Mesenchymal stem cell (in vitro differentiated cells and primary cell): ENCODE results near the gene ZDHHC12.
A peak's percentile ranks its signal among the peaks of the same experiment; 100 is the strongest.

Experiments
- DNase-seq: peaks from one replicate; pipeline ENCODE4 v3.0.0-alpha.2; 2013
- H2AFZ ChIP-seq: one replicate; pipeline ENCODE4 v1.6.1; 2013; ENCODE audit warnings: low read depth, mild to moderate bottlenecking, control low read depth, inconsistent platforms, low read length, moderate library complexity
- H2AK5ac ChIP-seq: 2 replicates; pipeline ENCODE4 v1.6.1; 2013; ENCODE audit warnings: low read length, moderate library complexity, mild to moderate bottlenecking, inconsistent platforms; ENCODE audit not compliant: severe bottlenecking
- H2BK120ac ChIP-seq: one replicate; pipeline ENCODE4 v1.6.1; 2013; ENCODE audit warnings: low read depth, mild to moderate bottlenecking, inconsistent platforms, low read length, moderate library complexity
- H2BK12ac ChIP-seq, 2 experiments: one replicate each; pipeline ENCODE4 v1.6.1; 2013; ENCODE audit warnings: inconsistent platforms in 2 of 2, low read length in 2 of 2, mild to moderate bottlenecking in 2 of 2, moderate library complexity in 2 of 2, control low read depth in 1 of 2
- H2BK15ac ChIP-seq: one replicate; pipeline ENCODE4 v1.6.1; 2013; ENCODE audit warnings: mild to moderate bottlenecking, low read depth, inconsistent platforms; ENCODE audit not compliant: poor library complexity, severe bottlenecking
- H2BK5ac ChIP-seq: 2 replicates; pipeline ENCODE4 v1.6.1; 2013; ENCODE audit warnings: low read depth, mild to moderate bottlenecking, low read length, control low read depth, inconsistent platforms; ENCODE audit not compliant: poor library complexity, severe bottlenecking
- H3K14ac ChIP-seq, 2 experiments: one replicate each; pipeline ENCODE4 v1.6.1; 2013; ENCODE audit warnings: inconsistent platforms in 2 of 2, low read length in 2 of 2, control low read depth in 1 of 2, mild to moderate bottlenecking in 1 of 2, moderate library complexity in 1 of 2
- H3K18ac ChIP-seq, 2 experiments: one replicate each; pipeline ENCODE4 v1.6.1; 2013; ENCODE audit warnings: inconsistent platforms in 2 of 2, low read length in 2 of 2, control low read depth in 1 of 2, low read depth in 1 of 2, mild to moderate bottlenecking in 1 of 2
- H3K23ac ChIP-seq, 2 experiments: one replicate each; pipeline ENCODE4 v1.6.1; 2013; ENCODE audit warnings: inconsistent platforms in 2 of 2, low read length in 2 of 2, mild to moderate bottlenecking in 2 of 2, moderate library complexity in 2 of 2, control low read depth in 1 of 2
- H3K27ac ChIP-seq: 2 replicates; pipeline ENCODE4 v1.5.1; 2013; ENCODE audit warnings: mild to moderate bottlenecking, moderate library complexity, low read length, control low read depth, inconsistent platforms; ENCODE audit not compliant: poor library complexity, severe bottlenecking
- H3K27me3 ChIP-seq, 2 experiments: 2 replicates each; pipeline versions ENCODE4 v1.6.1 to v1.7.0; 2013; ENCODE audit warnings: low read length in 2 of 2, mild to moderate bottlenecking in 2 of 2, moderate library complexity in 2 of 2, control low read depth in 1 of 2, inconsistent platforms in 1 of 2; ENCODE audit not compliant: control insufficient read depth in 1 of 2, insufficient read depth in 1 of 2
- H3K36me3 ChIP-seq, 2 experiments: 2 replicates each; pipeline versions ENCODE4 v1.6.1 to v1.7.0; 2013; ENCODE audit warnings: low read length in 2 of 2, control low read depth in 1 of 2, inconsistent platforms in 1 of 2, low read depth in 1 of 2, mild to moderate bottlenecking in 1 of 2; ENCODE audit not compliant: insufficient read depth in 2 of 2, control insufficient read depth in 1 of 2
- H3K4ac ChIP-seq, 2 experiments: one replicate each; pipeline ENCODE4 v1.6.1; 2013; ENCODE audit warnings: inconsistent platforms in 2 of 2, low read length in 2 of 2, mild to moderate bottlenecking in 2 of 2, moderate library complexity in 2 of 2, control low read depth in 1 of 2, low read depth in 1 of 2
- H3K4me1 ChIP-seq: 2 replicates; pipeline ENCODE4 v1.6.1; 2013; ENCODE audit warnings: low read depth, low read length, control low read depth; ENCODE audit not compliant: control insufficient read depth, insufficient read depth
- H3K4me2 ChIP-seq: 2 replicates; pipeline ENCODE4 v1.6.1; 2013; ENCODE audit warnings: low read length, mild to moderate bottlenecking, inconsistent platforms; ENCODE audit not compliant: poor library complexity, severe bottlenecking
- H3K4me3 ChIP-seq, 2 experiments: 2 replicates each; pipeline versions ENCODE4 v1.5.1 to v1.7.0; 2013; ENCODE audit warnings: low read length in 2 of 2, mild to moderate bottlenecking in 2 of 2, control low read depth in 1 of 2, low read depth in 1 of 2; ENCODE audit not compliant: insufficient read depth in 1 of 2
- H3K79me1 ChIP-seq: replicated peaks from 2 replicates; pipeline ENCODE4 v1.6.1; 2013; ENCODE audit warnings: mild to moderate bottlenecking, control low read depth, low read length, inconsistent platforms; ENCODE audit not compliant: poor library complexity, severe bottlenecking
- H3K9ac ChIP-seq: 2 replicates; pipeline ENCODE4 v1.7.0; 2013; ENCODE audit warnings: mild to moderate bottlenecking, low read length, moderate library complexity
- H3K9me3 ChIP-seq: 2 replicates; pipeline ENCODE4 v1.7.0; 2013; ENCODE audit warnings: mild to moderate bottlenecking, low read length; ENCODE audit not compliant: control insufficient read depth
- H4K8ac ChIP-seq: one replicate; pipeline ENCODE4 v1.6.1; 2013; ENCODE audit warnings: inconsistent platforms, mild to moderate bottlenecking, low read length, moderate library complexity
- H4K91ac ChIP-seq: one replicate; pipeline ENCODE4 v1.6.1; 2013; ENCODE audit warnings: mild to moderate bottlenecking, low read length, inconsistent platforms
- WGBS: methylation state at CpG from one replicate; pipeline ENCODE4 v1.1.7; 2013; ENCODE audit warnings: mixed read lengths; 5-methylcytosine and 5-hydroxymethylcytosine counted together

The ZDHHC12 gene

GRCh38 chr9:128706671-128707381 is 17.1 kb downstream of the ZDHHC12 start:
- DNase-seq, result no peak
- Histone ChIP-seq H3K23ac (no peak overlapping the region), H2BK5ac (no peak overlapping the region), H3K4me2 (no peak overlapping the region), H2AK5ac (no peak overlapping the region), H3K4me3 (no peak overlapping the region), H3K79me1 (peaks cover 6% of the 10 kb centered on the region), H2AFZ (no peak overlapping the region), H2BK15ac (no peak overlapping the region), H3K27ac (no peak overlapping the region), H3K4ac (no peak overlapping the region), H3K18ac (no peak overlapping the region), H3K14ac (no peak overlapping the region), H4K8ac (no peak overlapping the region), H2BK12ac (no peak overlapping the region), H2BK120ac (no peak overlapping the region), H3K9me3 (no peaks in the 10 kb centered on the region), H3K9ac (no peak overlapping the region), H3K4me1 (peaks cover 10% of the 10 kb centered on the region), H3K27me3 (no peaks in the 10 kb centered on the region), H3K36me3 (peaks cover 0 to 9% of the 10 kb centered on the region in 2 experiments), H4K91ac (no peak overlapping the region)
- 87% methylated on average over 22 of the region's 23 CpGs for WGBS

- H2BK15ac ChIP-seq, result no peak overlapping the region
- no peak overlapping the region for H3K27ac ChIP-seq
- H3K4me3 ChIP-seq, result no peak overlapping the region
- H2BK120ac ChIP-seq, result no peak overlapping the region
- no peaks in the 10 kb centered on the region for H3K27me3 ChIP-seq
- 100% methylated on average over 1 of the region's 1 CpG for WGBS
- H3K23ac ChIP-seq, result no peak overlapping the region
- H3K4ac ChIP-seq, result no peak overlapping the region
- H2BK12ac ChIP-seq, result no peak overlapping the region
- H2BK5ac ChIP-seq, result no peak overlapping the region
- H3K4me1 ChIP-seq, result peaks cover 13% of the 10 kb centered on the region
- peaks cover 0 to 9% of the 10 kb centered on the region in 2 experiments for H3K36me3 ChIP-seq
- H3K9me3 ChIP-seq, result no peaks in the 10 kb centered on the region
- H3K4me2 ChIP-seq, result no peak overlapping the region
- H4K8ac ChIP-seq, result no peak overlapping the region
- no peak overlapping the region for H3K18ac ChIP-seq
- no peak overlapping the region for H3K14ac ChIP-seq
- no peak overlapping the region for H2AFZ ChIP-seq
- no peak overlapping the region for H2AK5ac ChIP-seq
- no peak overlapping the region for H3K9ac ChIP-seq
- no peak for DNase-seq
- no peak overlapping the region for H4K91ac ChIP-seq
- H3K79me1 ChIP-seq, result peaks cover 6% of the 10 kb centered on the region
Measured at GRCh38 chr9:128706045-128706444, 17.9 kb downstream of the ZDHHC12 start.

GRCh38 chr9:128705051-128705965 is 18.6 kb downstream of the ZDHHC12 start:
- no peak overlapping the region for H3K27ac ChIP-seq
- H3K9me3 ChIP-seq, result no peaks in the 10 kb centered on the region
- H3K9ac ChIP-seq, result no peak overlapping the region
- H3K14ac ChIP-seq, result no peak overlapping the region
- H2BK120ac ChIP-seq, result no peak overlapping the region
- WGBS, result 97% methylated on average over 36 of the region's 36 CpGs
- H3K79me1 ChIP-seq, result peaks cover 6% of the 10 kb centered on the region
- no peaks in the 10 kb centered on the region for H3K27me3 ChIP-seq
- H3K4me3 ChIP-seq, result no peak overlapping the region
- H2BK5ac ChIP-seq, result no peak overlapping the region
- H2BK12ac ChIP-seq, result no peak overlapping the region
- H2AFZ ChIP-seq, result no peak overlapping the region
- no peak overlapping the region for H4K91ac ChIP-seq
- H3K23ac ChIP-seq, result no peak overlapping the region
- H3K4me2 ChIP-seq, result no peak overlapping the region
- no peak overlapping the region for H4K8ac ChIP-seq
- H2AK5ac ChIP-seq, result no peak overlapping the region
- no peak overlapping the region for H2BK15ac ChIP-seq
- H3K36me3 ChIP-seq, result peaks cover 0 to 9% of the 10 kb centered on the region in 2 experiments
- H3K4ac ChIP-seq, result no peak overlapping the region
- H3K4me1 ChIP-seq, result peaks cover 13% of the 10 kb centered on the region
- H3K18ac ChIP-seq, result no peak overlapping the region
- DNase-seq, result no peak

- no peak overlapping the region for H3K4ac ChIP-seq
- H2BK15ac ChIP-seq, result no peak overlapping the region
- H3K9me3 ChIP-seq, result no peaks in the 10 kb centered on the region
- no peak overlapping the region for H3K9ac ChIP-seq
- WGBS, result over 99% methylated on average over 5 of the region's 5 CpGs
- H4K8ac ChIP-seq, result no peak overlapping the region
- H3K36me3 ChIP-seq, result peaks cover 0 to 9% of the 10 kb centered on the region in 2 experiments
- no peak overlapping the region for H3K14ac ChIP-seq
- peak overlapping the region in 1 of 2 experiments; percentile 5 for H3K23ac ChIP-seq
- no peak for DNase-seq
- H3K4me2 ChIP-seq, result no peak overlapping the region
- no peak overlapping the region for H3K4me3 ChIP-seq
- H2AFZ ChIP-seq, result no peak overlapping the region
- H3K79me1 ChIP-seq, result peaks cover 6% of the 10 kb centered on the region
- no peak overlapping the region for H4K91ac ChIP-seq
- H3K27ac ChIP-seq, result no peak overlapping the region
- H2BK12ac ChIP-seq, result peak overlapping the region in 1 of 2 experiments; percentile 10
- H2BK120ac ChIP-seq, result no peak overlapping the region
- no peaks in the 10 kb centered on the region for H3K27me3 ChIP-seq
- H2BK5ac ChIP-seq, result no peak overlapping the region
- H3K4me1 ChIP-seq, result peaks cover 13% of the 10 kb centered on the region
- H2AK5ac ChIP-seq, result no peak overlapping the region
- no peak overlapping the region for H3K18ac ChIP-seq
Measured at GRCh38 chr9:128704356-128704670, 19.6 kb downstream of the ZDHHC12 start.
